GM21526 (cell line): ENCODE results near the gene GRB7.

Experiments used
- ATAC-seq: cut with Tn5 transposase; IDR thresholded peaks from one replicate; pipeline ENCODE4 v1.9.1; 2021; ENCODE audit warnings: moderate library complexity; ENCODE audit not compliant: unreplicated experiment, low FRiP score

Gene GRB7

DNA sequence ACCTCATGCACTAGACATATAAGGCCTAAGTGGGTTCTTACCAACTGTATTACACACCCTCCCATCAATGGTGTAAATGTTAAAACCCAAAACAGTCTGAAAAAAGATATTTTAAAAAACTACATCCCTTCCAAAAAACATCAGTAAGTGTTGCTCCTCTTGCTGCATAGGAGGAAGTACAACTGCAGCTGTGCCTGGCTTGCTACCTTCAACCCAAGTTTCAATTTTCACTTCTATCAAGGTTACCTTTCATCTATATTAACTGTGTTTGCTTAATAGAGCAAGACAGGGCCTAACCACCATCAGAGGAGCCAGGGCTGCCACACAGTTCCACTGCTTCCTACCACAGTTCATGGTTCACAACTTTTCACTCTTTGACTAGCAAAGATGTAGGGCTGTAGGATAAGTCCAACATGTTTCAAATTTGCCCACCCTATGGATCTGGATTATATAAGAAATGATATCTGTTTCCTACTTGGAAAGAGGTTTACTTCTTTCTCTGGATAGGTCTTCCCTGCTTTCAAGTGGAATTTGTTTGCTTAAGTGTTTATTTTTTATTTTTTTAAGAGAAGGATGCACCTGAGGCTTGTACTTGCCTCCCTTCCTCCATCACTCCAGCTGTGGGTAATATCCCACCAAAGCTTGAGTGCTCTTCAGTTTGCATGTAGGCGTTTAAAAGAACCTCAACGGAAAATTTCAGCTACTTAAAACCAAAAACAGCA lies 56.7 kb downstream of the GRB7 start:
- ATAC-seq, result peak; percentile 67
